Measurements from ENCODE around the gene WDR7.

The WDR7 gene

GRCh38 chr18:57002627-57003026 is 351.5 kb downstream of the WDR7 start:
- H3K27ac ChIP-seq (ENCODE audit: low read depth, low read length) = no peak overlapping the region
- H3K36me3 ChIP-seq (ENCODE audit: insufficient read depth, low read length) = no peaks in the 10 kb centered on the region
- no peak overlapping the region for H3K9ac ChIP-seq (ENCODE audit: low read length)
- H3K4me1 ChIP-seq (ENCODE audit: insufficient read depth, low read length) = peaks cover 12% of the 10 kb centered on the region
- H3K27me3 ChIP-seq (ENCODE audit: control insufficient read depth in 1 of 2, insufficient read depth in 2 of 2, low read length in 2 of 2) = no peaks in the 10 kb centered on the region
- H3K9me3 ChIP-seq (ENCODE audit: low read length) = no peaks in the 10 kb centered on the region
- H3K4me3 ChIP-seq (ENCODE audit: low read depth in 1 of 2, low read length in 2 of 2) = no peak overlapping the region

- Histone ChIP-seq H3K36me3 (ENCODE audit: insufficient read depth, low read length) (no peaks in the 10 kb centered on the region), H3K27ac (ENCODE audit: low read depth, low read length) (no peak overlapping the region)
Measured at GRCh38 chr18:57003342-57003741, 352.2 kb downstream of the WDR7 start.

GRCh38 chr18:57004366-57005121 is 353.4 kb downstream of the WDR7 start:
- Histone ChIP-seq H3K36me3 (ENCODE audit: insufficient read depth, low read length) (no peaks in the 10 kb centered on the region), H3K27ac (ENCODE audit: low read depth, low read length) (no peak overlapping the region), H3K9me3 (ENCODE audit: low read length) (no peaks in the 10 kb centered on the region), H3K9ac (ENCODE audit: low read length) (no peak overlapping the region), H3K4me1 (ENCODE audit: insufficient read depth, low read length) (peaks cover 12% of the 10 kb centered on the region), H3K27me3 (ENCODE audit: control insufficient read depth in 1 of 2, insufficient read depth in 2 of 2, low read length in 2 of 2) (no peaks in the 10 kb centered on the region), H3K4me3 (ENCODE audit: low read depth in 1 of 2, low read length in 2 of 2) (no peak overlapping the region)

More at GRCh38 chr18:57003342-57003741, 352.2 kb downstream of the WDR7 start:
- Histone ChIP-seq H3K4me1 (ENCODE audit: insufficient read depth, low read length) (peaks cover 12% of the 10 kb centered on the region), H3K27me3 (ENCODE audit: control insufficient read depth in 1 of 2, insufficient read depth in 2 of 2, low read length in 2 of 2) (no peaks in the 10 kb centered on the region), H3K9ac (ENCODE audit: low read length) (no peak overlapping the region), H3K4me3 (ENCODE audit: low read depth in 1 of 2, low read length in 2 of 2) (no peak overlapping the region), H3K9me3 (ENCODE audit: low read length) (no peaks in the 10 kb centered on the region)

GRCh38 chr18:57008001-57008686 is 357.0 kb downstream of the WDR7 start:
- no peak overlapping the region for H3K9ac ChIP-seq (ENCODE audit: low read length)
- H3K4me1 ChIP-seq (ENCODE audit: insufficient read depth, low read length) = peaks cover 12% of the 10 kb centered on the region
- no peaks in the 10 kb centered on the region for H3K36me3 ChIP-seq (ENCODE audit: insufficient read depth, low read length)
- H3K9me3 ChIP-seq (ENCODE audit: low read length) = no peaks in the 10 kb centered on the region
- no peak overlapping the region for H3K4me3 ChIP-seq (ENCODE audit: low read depth in 1 of 2, low read length in 2 of 2)
- no peak overlapping the region for H3K27ac ChIP-seq (ENCODE audit: low read depth, low read length)
- no peaks in the 10 kb centered on the region for H3K27me3 ChIP-seq (ENCODE audit: control insufficient read depth in 1 of 2, insufficient read depth in 2 of 2, low read length in 2 of 2)

GRCh38 chr18:57009844-57010243 is 358.7 kb downstream of the WDR7 start:
- H3K27me3 ChIP-seq (ENCODE audit: control insufficient read depth in 1 of 2, insufficient read depth in 2 of 2, low read length in 2 of 2) = no peaks in the 10 kb centered on the region
- no peaks in the 10 kb centered on the region for H3K4me1 ChIP-seq (ENCODE audit: insufficient read depth, low read length)
- H3K9me3 ChIP-seq (ENCODE audit: low read length) = no peaks in the 10 kb centered on the region
- no peak overlapping the region for H3K9ac ChIP-seq (ENCODE audit: low read length)
- H3K27ac ChIP-seq (ENCODE audit: low read depth, low read length) = no peak overlapping the region
- H3K36me3 ChIP-seq (ENCODE audit: insufficient read depth, low read length) = no peaks in the 10 kb centered on the region
- H3K4me3 ChIP-seq (ENCODE audit: low read depth in 1 of 2, low read length in 2 of 2) = no peak overlapping the region

- no peak overlapping the region for H3K9ac ChIP-seq (ENCODE audit: low read length)
- no peak overlapping the region for H3K27ac ChIP-seq (ENCODE audit: low read depth, low read length)
- H3K4me1 ChIP-seq (ENCODE audit: insufficient read depth, low read length) = no peaks in the 10 kb centered on the region
- no peaks in the 10 kb centered on the region for H3K27me3 ChIP-seq (ENCODE audit: control insufficient read depth in 1 of 2, insufficient read depth in 2 of 2, low read length in 2 of 2)
- H3K9me3 ChIP-seq (ENCODE audit: low read length) = no peaks in the 10 kb centered on the region
- H3K4me3 ChIP-seq (ENCODE audit: low read depth in 1 of 2, low read length in 2 of 2) = no peak overlapping the region
- H3K36me3 ChIP-seq (ENCODE audit: insufficient read depth, low read length) = no peaks in the 10 kb centered on the region
Measured at GRCh38 chr18:57014772-57015413, 363.7 kb downstream of the WDR7 start.

GRCh38 chr18:57015451-57015850 is 364.3 kb downstream of the WDR7 start:
- Histone ChIP-seq H3K36me3 (ENCODE audit: insufficient read depth, low read length) (no peaks in the 10 kb centered on the region), H3K27me3 (ENCODE audit: control insufficient read depth in 1 of 2, insufficient read depth in 2 of 2, low read length in 2 of 2) (no peaks in the 10 kb centered on the region), H3K9ac (ENCODE audit: low read length) (no peak overlapping the region), H3K4me3 (ENCODE audit: low read depth in 1 of 2, low read length in 2 of 2) (no peak overlapping the region), H3K4me1 (ENCODE audit: insufficient read depth, low read length) (no peaks in the 10 kb centered on the region), H3K9me3 (ENCODE audit: low read length) (no peaks in the 10 kb centered on the region), H3K27ac (ENCODE audit: low read depth, low read length) (no peak overlapping the region)

GRCh38 chr18:57018845-57019244 is 367.7 kb downstream of the WDR7 start:
- Histone ChIP-seq H3K36me3 (ENCODE audit: insufficient read depth, low read length) (no peaks in the 10 kb centered on the region), H3K4me3 (ENCODE audit: low read depth in 1 of 2, low read length in 2 of 2) (no peak overlapping the region), H3K27ac (ENCODE audit: low read depth, low read length) (no peak overlapping the region), H3K27me3 (ENCODE audit: control insufficient read depth in 1 of 2, insufficient read depth in 2 of 2, low read length in 2 of 2) (no peaks in the 10 kb centered on the region), H3K9me3 (ENCODE audit: low read length) (no peaks in the 10 kb centered on the region), H3K4me1 (ENCODE audit: insufficient read depth, low read length) (no peaks in the 10 kb centered on the region), H3K9ac (ENCODE audit: low read length) (no peak overlapping the region)

- no peaks in the 10 kb centered on the region for H3K27me3 ChIP-seq (ENCODE audit: control insufficient read depth in 1 of 2, insufficient read depth in 2 of 2, low read length in 2 of 2)
- H3K9ac ChIP-seq (ENCODE audit: low read length) = no peak overlapping the region
- H3K4me3 ChIP-seq (ENCODE audit: low read depth in 1 of 2, low read length in 2 of 2) = no peak overlapping the region
- H3K27ac ChIP-seq (ENCODE audit: low read depth, low read length) = no peak overlapping the region
- no peaks in the 10 kb centered on the region for H3K4me1 ChIP-seq (ENCODE audit: insufficient read depth, low read length)
- no peaks in the 10 kb centered on the region for H3K9me3 ChIP-seq (ENCODE audit: low read length)
- H3K36me3 ChIP-seq (ENCODE audit: insufficient read depth, low read length) = peaks cover 9% of the 10 kb centered on the region
Measured at GRCh38 chr18:57022716-57023115, 371.6 kb downstream of the WDR7 start.

- H3K9me3 ChIP-seq (ENCODE audit: low read length) = no peaks in the 10 kb centered on the region
- no peak overlapping the region for H3K9ac ChIP-seq (ENCODE audit: low read length)
- H3K4me1 ChIP-seq (ENCODE audit: insufficient read depth, low read length) = no peaks in the 10 kb centered on the region
- no peak overlapping the region for H3K27ac ChIP-seq (ENCODE audit: low read depth, low read length)
- H3K27me3 ChIP-seq (ENCODE audit: control insufficient read depth in 1 of 2, insufficient read depth in 2 of 2, low read length in 2 of 2) = no peaks in the 10 kb centered on the region
- H3K36me3 ChIP-seq (ENCODE audit: insufficient read depth, low read length) = peaks cover 11% of the 10 kb centered on the region
- H3K4me3 ChIP-seq (ENCODE audit: low read depth in 1 of 2, low read length in 2 of 2) = no peak overlapping the region
Measured at GRCh38 chr18:57023275-57023882, 372.2 kb downstream of the WDR7 start.

- Histone ChIP-seq H3K4me1 (ENCODE audit: insufficient read depth, low read length) (no peaks in the 10 kb centered on the region), H3K27ac (ENCODE audit: low read depth, low read length) (no peak overlapping the region), H3K4me3 (ENCODE audit: low read depth in 1 of 2, low read length in 2 of 2) (no peak overlapping the region), H3K9ac (ENCODE audit: low read length) (no peak overlapping the region), H3K9me3 (ENCODE audit: low read length) (no peaks in the 10 kb centered on the region), H3K27me3 (ENCODE audit: control insufficient read depth in 1 of 2, insufficient read depth in 2 of 2, low read length in 2 of 2) (no peaks in the 10 kb centered on the region), H3K36me3 (ENCODE audit: insufficient read depth, low read length) (peaks cover 18% of the 10 kb centered on the region)
Measured at GRCh38 chr18:57025540-57025939, 374.4 kb downstream of the WDR7 start.

Measured in muscle layer of colon (tissue), 2 donors.